Stomach (tissue), 4 donors: Measurements from ENCODE around the gene NCS1.

ENCODE experiments used
- POLR2A ChIP-seq, 4 donors: fragments of 450-650 bp; IDR thresholded peaks; one replicate each; pipeline ENCODE4 v1.6.1; 2016; ENCODE audit warnings: antibody characterized with exemption in 4 of 4, control low read depth in 2 of 4, mild to moderate bottlenecking in 1 of 4, moderate library complexity in 1 of 4
- TF ChIP-seq, protein P1 (sequence below), 7 experiments: fragments of 450-650 bp in 4 of 7; fragments of 200-600 bp in 3 of 7; sonication (generic) in 3 of 7; IDR thresholded peaks; one replicate each; pipeline ENCODE4 v1.5.1; 2016 to 2019; ENCODE audit warnings: antibody characterized with exemption in 7 of 7, control low read depth in 2 of 7, mild to moderate bottlenecking in 1 of 7

- TF ChIP-seq, protein P1, sequence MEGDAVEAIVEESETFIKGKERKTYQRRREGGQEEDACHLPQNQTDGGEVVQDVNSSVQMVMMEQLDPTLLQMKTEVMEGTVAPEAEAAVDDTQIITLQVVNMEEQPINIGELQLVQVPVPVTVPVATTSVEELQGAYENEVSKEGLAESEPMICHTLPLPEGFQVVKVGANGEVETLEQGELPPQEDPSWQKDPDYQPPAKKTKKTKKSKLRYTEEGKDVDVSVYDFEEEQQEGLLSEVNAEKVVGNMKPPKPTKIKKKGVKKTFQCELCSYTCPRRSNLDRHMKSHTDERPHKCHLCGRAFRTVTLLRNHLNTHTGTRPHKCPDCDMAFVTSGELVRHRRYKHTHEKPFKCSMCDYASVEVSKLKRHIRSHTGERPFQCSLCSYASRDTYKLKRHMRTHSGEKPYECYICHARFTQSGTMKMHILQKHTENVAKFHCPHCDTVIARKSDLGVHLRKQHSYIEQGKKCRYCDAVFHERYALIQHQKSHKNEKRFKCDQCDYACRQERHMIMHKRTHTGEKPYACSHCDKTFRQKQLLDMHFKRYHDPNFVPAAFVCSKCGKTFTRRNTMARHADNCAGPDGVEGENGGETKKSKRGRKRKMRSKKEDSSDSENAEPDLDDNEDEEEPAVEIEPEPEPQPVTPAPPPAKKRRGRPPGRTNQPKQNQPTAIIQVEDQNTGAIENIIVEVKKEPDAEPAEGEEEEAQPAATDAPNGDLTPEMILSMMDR (IDR thresholded peaks at IDR 0.05) = no peak
- no peak for TF ChIP-seq POLR2A (IDR thresholded peaks at IDR 0.05)
Measured at GRCh38 chr9:130166399-130166798, 5.8 kb upstream of the NCS1 start.
